ENCODE data around the gene GRIK4.

The GRIK4 gene

GRCh38 chr11:120769906-120770305 is 258.4 kb downstream of the GRIK4 start:
- no peaks in the 10 kb centered on the region for H3K36me3 ChIP-seq (ENCODE audit: control insufficient read depth, insufficient read depth, low read length)
- H3K4me1 ChIP-seq (ENCODE audit: control insufficient read depth, insufficient read depth, low read length, poor library complexity, severe bottlenecking), result no peaks in the 10 kb centered on the region
- no peak overlapping the region for H3K4me3 ChIP-seq (ENCODE audit: extremely low read depth, insufficient read depth, low read length, poor library complexity, severe bottlenecking)
- H3K9me3 ChIP-seq (ENCODE audit: control insufficient read depth, low read length), result peaks cover 14% of the 10 kb centered on the region
- H3K27ac ChIP-seq (ENCODE audit: low read depth, low read length, severe bottlenecking), result no peak overlapping the region
- WGBS, 2 experiments (ENCODE audit: insufficient coverage in 2 of 2), result 100% methylated on average over 1 of the region's 1 CpG

- Histone ChIP-seq H3K36me3 (ENCODE audit: control insufficient read depth, insufficient read depth, low read length) (no peaks in the 10 kb centered on the region), H3K9me3 (ENCODE audit: control insufficient read depth, low read length) (peaks cover 14% of the 10 kb centered on the region), H3K4me1 (ENCODE audit: control insufficient read depth, insufficient read depth, low read length, poor library complexity, severe bottlenecking) (peaks cover 4% of the 10 kb centered on the region), H3K4me3 (ENCODE audit: extremely low read depth, insufficient read depth, low read length, poor library complexity, severe bottlenecking) (no peak overlapping the region), H3K27ac (ENCODE audit: low read depth, low read length, severe bottlenecking) (no peak overlapping the region)
Measured at GRCh38 chr11:120771551-120772060, 260.1 kb downstream of the GRIK4 start.

GRCh38 chr11:120773501-120774031 is 262.0 kb downstream of the GRIK4 start:
- peaks cover 8% of the 10 kb centered on the region for H3K9me3 ChIP-seq (ENCODE audit: control insufficient read depth, low read length)
- H3K27ac ChIP-seq (ENCODE audit: low read depth, low read length, severe bottlenecking), result no peak overlapping the region
- peaks cover 4% of the 10 kb centered on the region for H3K4me1 ChIP-seq (ENCODE audit: control insufficient read depth, insufficient read depth, low read length, poor library complexity, severe bottlenecking)
- no peak overlapping the region for H3K4me3 ChIP-seq (ENCODE audit: extremely low read depth, insufficient read depth, low read length, poor library complexity, severe bottlenecking)
- 88 to 96% methylated on average over 4 of the region's 5 CpGs for WGBS, 2 experiments (ENCODE audit: insufficient coverage in 2 of 2)
- no peaks in the 10 kb centered on the region for H3K36me3 ChIP-seq (ENCODE audit: control insufficient read depth, insufficient read depth, low read length)

- no peaks in the 10 kb centered on the region for H3K36me3 ChIP-seq (ENCODE audit: control insufficient read depth, insufficient read depth, low read length)
- no peak overlapping the region for H3K4me3 ChIP-seq (ENCODE audit: extremely low read depth, insufficient read depth, low read length, poor library complexity, severe bottlenecking)
- peaks cover 4% of the 10 kb centered on the region for H3K4me1 ChIP-seq (ENCODE audit: control insufficient read depth, insufficient read depth, low read length, poor library complexity, severe bottlenecking)
- WGBS, 2 experiments (ENCODE audit: insufficient coverage in 2 of 2), result 80 to 87% methylated on average over 3 of the region's 7 CpGs
- H3K9me3 ChIP-seq (ENCODE audit: control insufficient read depth, low read length), result peaks cover 8% of the 10 kb centered on the region
- no peak overlapping the region for H3K27ac ChIP-seq (ENCODE audit: low read depth, low read length, severe bottlenecking)
Measured at GRCh38 chr11:120774591-120775386, 263.2 kb downstream of the GRIK4 start.

GRCh38 chr11:120775986-120776951 is 264.7 kb downstream of the GRIK4 start:
- 76% methylated on average over 15 of the region's 17 CpGs for WGBS, 2 experiments (ENCODE audit: insufficient coverage in 2 of 2)
- peaks cover 8% of the 10 kb centered on the region for H3K9me3 ChIP-seq (ENCODE audit: control insufficient read depth, low read length)
- H3K27ac ChIP-seq (ENCODE audit: low read depth, low read length, severe bottlenecking), result peak overlapping the region; percentile 10
- H3K4me1 ChIP-seq (ENCODE audit: control insufficient read depth, insufficient read depth, low read length, poor library complexity, severe bottlenecking), result peaks cover 4% of the 10 kb centered on the region
- no peaks in the 10 kb centered on the region for H3K36me3 ChIP-seq (ENCODE audit: control insufficient read depth, insufficient read depth, low read length)
- no peak overlapping the region for H3K4me3 ChIP-seq (ENCODE audit: extremely low read depth, insufficient read depth, low read length, poor library complexity, severe bottlenecking)

GRCh38 chr11:120778685-120779490 is 267.3 kb downstream of the GRIK4 start:
- Histone ChIP-seq H3K36me3 (ENCODE audit: control insufficient read depth, insufficient read depth, low read length) (no peaks in the 10 kb centered on the region), H3K27ac (ENCODE audit: low read depth, low read length, severe bottlenecking) (no peak overlapping the region), H3K4me1 (ENCODE audit: control insufficient read depth, insufficient read depth, low read length, poor library complexity, severe bottlenecking) (peaks cover 4% of the 10 kb centered on the region), H3K9me3 (ENCODE audit: control insufficient read depth, low read length) (peaks cover 7% of the 10 kb centered on the region), H3K4me3 (ENCODE audit: extremely low read depth, insufficient read depth, low read length, poor library complexity, severe bottlenecking) (no peak overlapping the region)
- WGBS, 2 experiments (ENCODE audit: insufficient coverage in 2 of 2), result 86 to 91% methylated on average over 7 to 10 of the region's 10 CpGs

GRCh38 chr11:120780239-120780638 is 268.7 kb downstream of the GRIK4 start:
- peaks cover 4% of the 10 kb centered on the region for H3K4me1 ChIP-seq (ENCODE audit: control insufficient read depth, insufficient read depth, low read length, poor library complexity, severe bottlenecking)
- H3K4me3 ChIP-seq (ENCODE audit: extremely low read depth, insufficient read depth, low read length, poor library complexity, severe bottlenecking), result no peak overlapping the region
- WGBS, 2 experiments (ENCODE audit: insufficient coverage in 2 of 2), result 100% methylated on average over 1 of the region's 2 CpGs; no CpG with 5 or more reads in 1 of the 2 experiments
- no peaks in the 10 kb centered on the region for H3K36me3 ChIP-seq (ENCODE audit: control insufficient read depth, insufficient read depth, low read length)
- no peaks in the 10 kb centered on the region for H3K9me3 ChIP-seq (ENCODE audit: control insufficient read depth, low read length)
- H3K27ac ChIP-seq (ENCODE audit: low read depth, low read length, severe bottlenecking), result no peak overlapping the region

GRCh38 chr11:120781486-120782120 is 270.1 kb downstream of the GRIK4 start:
- 91 to 95% methylated on average over 8 of the region's 8 CpGs for WGBS, 2 experiments (ENCODE audit: insufficient coverage in 2 of 2)

GRCh38 chr11:120784566-120785251 is 273.2 kb downstream of the GRIK4 start:
- Histone ChIP-seq H3K4me1 (ENCODE audit: control insufficient read depth, insufficient read depth, low read length, poor library complexity, severe bottlenecking) (no peaks in the 10 kb centered on the region), H3K4me3 (ENCODE audit: extremely low read depth, insufficient read depth, low read length, poor library complexity, severe bottlenecking) (no peak overlapping the region), H3K9me3 (ENCODE audit: control insufficient read depth, low read length) (no peaks in the 10 kb centered on the region), H3K36me3 (ENCODE audit: control insufficient read depth, insufficient read depth, low read length) (no peaks in the 10 kb centered on the region), H3K27ac (ENCODE audit: low read depth, low read length, severe bottlenecking) (no peak overlapping the region)
- WGBS, 2 experiments (ENCODE audit: insufficient coverage in 2 of 2), result 88 to 95% methylated on average over 11 of the region's 12 CpGs

More at GRCh38 chr11:120781486-120782120, 270.1 kb downstream of the GRIK4 start:
- no peaks in the 10 kb centered on the region for H3K4me1 ChIP-seq (ENCODE audit: control insufficient read depth, insufficient read depth, low read length, poor library complexity, severe bottlenecking)
- H3K36me3 ChIP-seq (ENCODE audit: control insufficient read depth, insufficient read depth, low read length), result no peaks in the 10 kb centered on the region
- H3K9me3 ChIP-seq (ENCODE audit: control insufficient read depth, low read length), result no peaks in the 10 kb centered on the region
- H3K4me3 ChIP-seq (ENCODE audit: extremely low read depth, insufficient read depth, low read length, poor library complexity, severe bottlenecking), result no peak overlapping the region
- H3K27ac ChIP-seq (ENCODE audit: low read depth, low read length, severe bottlenecking), result no peak overlapping the region

All from mesodermal cell (in vitro differentiated cells).